Measurements from ENCODE around the gene NEUROD2.

The NEUROD2 gene

GRCh38 chr17:39607057-39607850 is 466 bp downstream of the NEUROD2 start:
- H3K4me3 ChIP-seq (ENCODE audit: extremely low read depth, insufficient read depth, low read length, poor library complexity, severe bottlenecking): no peak overlapping the region
- WGBS, 2 experiments (ENCODE audit: insufficient coverage in 2 of 2): 0% methylated on average over 2 to 12 of the region's 40 CpGs
- no peaks in the 10 kb centered on the region for H3K9me3 ChIP-seq (ENCODE audit: control insufficient read depth, low read length)
- no peaks in the 10 kb centered on the region for H3K4me1 ChIP-seq (ENCODE audit: control insufficient read depth, insufficient read depth, low read length, poor library complexity, severe bottlenecking)
- H3K36me3 ChIP-seq (ENCODE audit: control insufficient read depth, insufficient read depth, low read length): no peaks in the 10 kb centered on the region
- no peak overlapping the region for H3K27ac ChIP-seq (ENCODE audit: low read depth, low read length, severe bottlenecking)

GRCh38 chr17:39606434-39607056 is 1.2 kb downstream of the NEUROD2 start:
- no peaks in the 10 kb centered on the region for H3K9me3 ChIP-seq (ENCODE audit: control insufficient read depth, low read length)
- no peak overlapping the region for H3K4me3 ChIP-seq (ENCODE audit: extremely low read depth, insufficient read depth, low read length, poor library complexity, severe bottlenecking)
- no peak overlapping the region for H3K27ac ChIP-seq (ENCODE audit: low read depth, low read length, severe bottlenecking)
- 0 to 1% methylated on average over 21 to 51 of the region's 66 CpGs for WGBS, 2 experiments (ENCODE audit: insufficient coverage in 2 of 2)
- H3K36me3 ChIP-seq (ENCODE audit: control insufficient read depth, insufficient read depth, low read length): no peaks in the 10 kb centered on the region
- H3K4me1 ChIP-seq (ENCODE audit: control insufficient read depth, insufficient read depth, low read length, poor library complexity, severe bottlenecking): peaks cover 7% of the 10 kb centered on the region

GRCh38 chr17:39605492-39606433 is 2.0 kb downstream of the NEUROD2 start:
- 1% methylated on average over 84 to 101 of the region's 102 CpGs for WGBS, 2 experiments (ENCODE audit: insufficient coverage in 2 of 2)
- peaks cover 10% of the 10 kb centered on the region for H3K4me1 ChIP-seq (ENCODE audit: control insufficient read depth, insufficient read depth, low read length, poor library complexity, severe bottlenecking)
- no peak overlapping the region for H3K27ac ChIP-seq (ENCODE audit: low read depth, low read length, severe bottlenecking)
- no peaks in the 10 kb centered on the region for H3K9me3 ChIP-seq (ENCODE audit: control insufficient read depth, low read length)
- no peak overlapping the region for H3K4me3 ChIP-seq (ENCODE audit: extremely low read depth, insufficient read depth, low read length, poor library complexity, severe bottlenecking)
- H3K36me3 ChIP-seq (ENCODE audit: control insufficient read depth, insufficient read depth, low read length): no peaks in the 10 kb centered on the region

- no peaks in the 10 kb centered on the region for H3K36me3 ChIP-seq (ENCODE audit: control insufficient read depth, insufficient read depth, low read length)
- 0 to 2% methylated on average over 14 to 23 of the region's 31 CpGs for WGBS, 2 experiments (ENCODE audit: insufficient coverage in 2 of 2)
- no peak overlapping the region for H3K4me3 ChIP-seq (ENCODE audit: extremely low read depth, insufficient read depth, low read length, poor library complexity, severe bottlenecking)
- H3K9me3 ChIP-seq (ENCODE audit: control insufficient read depth, low read length): no peaks in the 10 kb centered on the region
- H3K27ac ChIP-seq (ENCODE audit: low read depth, low read length, severe bottlenecking): no peak overlapping the region
- H3K4me1 ChIP-seq (ENCODE audit: control insufficient read depth, insufficient read depth, low read length, poor library complexity, severe bottlenecking): peaks cover 10% of the 10 kb centered on the region
These were observed 2.7 kb downstream of the NEUROD2 start for GRCh38 chr17:39604911-39605491.

GRCh38 chr17:39603304-39604016 is 4.3 kb downstream of the NEUROD2 start:
- WGBS, 2 experiments (ENCODE audit: insufficient coverage in 2 of 2): 0% methylated on average over 1 to 2 of the region's 14 CpGs

GRCh38 chr17:39602533-39603303 is 5.0 kb downstream of the NEUROD2 start:
- WGBS, 2 experiments (ENCODE audit: insufficient coverage in 2 of 2): 31 to 39% methylated on average over 2 to 3 of the region's 4 CpGs
- H3K36me3 ChIP-seq (ENCODE audit: control insufficient read depth, insufficient read depth, low read length): no peaks in the 10 kb centered on the region
- H3K9me3 ChIP-seq (ENCODE audit: control insufficient read depth, low read length): no peaks in the 10 kb centered on the region
- H3K4me1 ChIP-seq (ENCODE audit: control insufficient read depth, insufficient read depth, low read length, poor library complexity, severe bottlenecking): peaks cover 10% of the 10 kb centered on the region
- H3K4me3 ChIP-seq (ENCODE audit: extremely low read depth, insufficient read depth, low read length, poor library complexity, severe bottlenecking): no peak overlapping the region
- H3K27ac ChIP-seq (ENCODE audit: low read depth, low read length, severe bottlenecking): no peak overlapping the region

More at GRCh38 chr17:39603304-39604016, 4.3 kb downstream of the NEUROD2 start:
- Histone ChIP-seq H3K9me3 (ENCODE audit: control insufficient read depth, low read length) (no peaks in the 10 kb centered on the region), H3K36me3 (ENCODE audit: control insufficient read depth, insufficient read depth, low read length) (no peaks in the 10 kb centered on the region), H3K4me1 (ENCODE audit: control insufficient read depth, insufficient read depth, low read length, poor library complexity, severe bottlenecking) (peaks cover 10% of the 10 kb centered on the region), H3K4me3 (ENCODE audit: extremely low read depth, insufficient read depth, low read length, poor library complexity, severe bottlenecking) (no peak overlapping the region), H3K27ac (ENCODE audit: low read depth, low read length, severe bottlenecking) (no peak overlapping the region)

GRCh38 chr17:39601758-39602532 is 5.8 kb downstream of the NEUROD2 start:
- 2% methylated on average over 8 of the region's 12 CpGs for WGBS, 2 experiments (ENCODE audit: insufficient coverage in 2 of 2)
- no peaks in the 10 kb centered on the region for H3K36me3 ChIP-seq (ENCODE audit: control insufficient read depth, insufficient read depth, low read length)
- peaks cover 10% of the 10 kb centered on the region for H3K4me1 ChIP-seq (ENCODE audit: control insufficient read depth, insufficient read depth, low read length, poor library complexity, severe bottlenecking)
- H3K9me3 ChIP-seq (ENCODE audit: control insufficient read depth, low read length): no peaks in the 10 kb centered on the region
- no peak overlapping the region for H3K27ac ChIP-seq (ENCODE audit: low read depth, low read length, severe bottlenecking)
- H3K4me3 ChIP-seq (ENCODE audit: extremely low read depth, insufficient read depth, low read length, poor library complexity, severe bottlenecking): no peak overlapping the region

- no peak overlapping the region for H3K27ac ChIP-seq (ENCODE audit: low read depth, low read length, severe bottlenecking)
- WGBS, 2 experiments (ENCODE audit: insufficient coverage in 2 of 2): 3% methylated on average over 11 to 13 of the region's 21 CpGs
- H3K4me3 ChIP-seq (ENCODE audit: extremely low read depth, insufficient read depth, low read length, poor library complexity, severe bottlenecking): no peak overlapping the region
- H3K36me3 ChIP-seq (ENCODE audit: control insufficient read depth, insufficient read depth, low read length): no peaks in the 10 kb centered on the region
- no peaks in the 10 kb centered on the region for H3K9me3 ChIP-seq (ENCODE audit: control insufficient read depth, low read length)
- peaks cover 10% of the 10 kb centered on the region for H3K4me1 ChIP-seq (ENCODE audit: control insufficient read depth, insufficient read depth, low read length, poor library complexity, severe bottlenecking)
These were observed 6.6 kb downstream of the NEUROD2 start for GRCh38 chr17:39600997-39601597.

Data from mesodermal cell (in vitro differentiated cells).